DOHH2 (cell line): Measurements from ENCODE around the gene MTFR1L.

ENCODE experiments used
- H3F3A ChIP-seq: fragments of 200-600 bp; sonication (generic), shearing (Covaris generic); 2 replicates; pipeline ENCODE4 v1.6.0; 2016; ENCODE audit warnings: antibody characterized with exemption, mild to moderate bottlenecking; ENCODE audit not compliant: control insufficient read depth, insufficient read depth
- H3K27ac ChIP-seq: fragments of 200-600 bp; sonication (generic); 2 replicates; pipeline ENCODE4 v1.5.1; 2014; ENCODE audit warnings: low read depth, mild to moderate bottlenecking, low read length, moderate library complexity
- H3K27me3 ChIP-seq: fragments of 200-600 bp; sonication (generic); 2 replicates; pipeline ENCODE4 v1.6.1; 2014; ENCODE audit warnings: mild to moderate bottlenecking, low read length, mixed read lengths; ENCODE audit not compliant: control insufficient read depth
- H3K36me3 ChIP-seq: fragments of 200-600 bp; sonication (generic); 2 replicates; pipeline ENCODE4 v1.6.1; 2014; ENCODE audit warnings: mild to moderate bottlenecking, low read length, moderate library complexity, mixed read lengths; ENCODE audit not compliant: control insufficient read depth
- H3K4me1 ChIP-seq: fragments of 200-600 bp; sonication (generic); 2 replicates; pipeline ENCODE4 v1.6.1; 2014; ENCODE audit warnings: mild to moderate bottlenecking, low read length, mixed read lengths; ENCODE audit not compliant: control insufficient read depth
- H3K4me2 ChIP-seq: fragments of 200-600 bp; sonication (generic); 2 replicates; pipeline ENCODE4 v1.6.0; 2014; ENCODE audit warnings: mild to moderate bottlenecking, low read length, moderate library complexity
- H3K4me3 ChIP-seq: fragments of 200-600 bp; sonication (generic); 2 replicates; pipeline ENCODE4 v1.5.1; 2014; ENCODE audit warnings: mild to moderate bottlenecking, low read length, mixed read lengths
- H3K79me2 ChIP-seq: fragments of 200-600 bp; sonication (generic); 2 replicates; pipeline ENCODE4 v1.6.1; 2014; ENCODE audit warnings: mild to moderate bottlenecking, low read length, mixed read lengths; ENCODE audit not compliant: control insufficient read depth
- H3K9me2 ChIP-seq: fragments of 200-600 bp; sonication (generic); replicated peaks from 2 replicates; pipeline ENCODE4 v1.6.1; 2014; ENCODE audit warnings: mild to moderate bottlenecking, low read length, mixed read lengths; ENCODE audit not compliant: control insufficient read depth
- H3K9me3 ChIP-seq: fragments of 200-600 bp; sonication (generic); 2 replicates; pipeline ENCODE4 v1.6.1; 2014; ENCODE audit warnings: antibody characterized with exemption, low read length, mixed read lengths; ENCODE audit not compliant: control insufficient read depth, insufficient read depth
- H4K20me1 ChIP-seq: fragments of 200-600 bp; sonication (generic); 2 replicates; pipeline ENCODE4 v1.6.0; 2014; ENCODE audit warnings: low read depth, mild to moderate bottlenecking, antibody characterized with exemption, low read length, moderate library complexity; ENCODE audit not compliant: control insufficient read depth, insufficient read depth
- CTCF ChIP-seq: fragments of 200-600 bp; sonication (generic); IDR thresholded peaks from one replicate; pipeline ENCODE4 v1.5.1; 2014; ENCODE audit warnings: antibody characterized with exemption, mild to moderate bottlenecking, low read depth, low read length; ENCODE audit not compliant: poor library complexity, severe bottlenecking
- EZH2phosphoT487 ChIP-seq: fragments of 200-600 bp; sonication (generic); IDR thresholded peaks from 2 replicates; pipeline ENCODE4 v1.6.1; 2017; ENCODE audit warnings: borderline replicate concordance, mild to moderate bottlenecking, antibody characterized with exemption, low read length, moderate library complexity, mixed read lengths

Gene MTFR1L

GRCh38 chr1:25874209-25874608, 54.5 kb downstream of the MTFR1L start:
- peak overlapping the region; percentile 73 for H3K4me3 ChIP-seq
- peak overlapping the region; percentile 79 for H3K4me2 ChIP-seq
- no peaks in the 10 kb centered on the region for H3K79me2 ChIP-seq
- TF ChIP-seq EZH2phosphoT487 (no peak), CTCF (no peak)
- peaks cover 25% of the 10 kb centered on the region for H3K27me3 ChIP-seq
- peaks cover 10% of the 10 kb centered on the region for H3F3A ChIP-seq
- no peak overlapping the region for H3K27ac ChIP-seq
- H4K20me1 ChIP-seq: no peaks in the 10 kb centered on the region
- peaks cover 54% of the 10 kb centered on the region for H3K4me1 ChIP-seq
- no peaks in the 10 kb centered on the region for H3K9me2 ChIP-seq
- no peaks in the 10 kb centered on the region for H3K9me3 ChIP-seq
- H3K36me3 ChIP-seq: no peaks in the 10 kb centered on the region

- Histone ChIP-seq H3K79me2 (no peaks in the 10 kb centered on the region), H3F3A (peaks cover 10% of the 10 kb centered on the region), H3K4me1 (peaks cover 54% of the 10 kb centered on the region), H3K4me2 (peak overlapping the region; percentile 79), H4K20me1 (no peaks in the 10 kb centered on the region), H3K27ac (no peak overlapping the region), H3K36me3 (no peaks in the 10 kb centered on the region), H3K27me3 (peaks cover 25% of the 10 kb centered on the region), H3K4me3 (peak overlapping the region; percentile 73), H3K9me3 (no peaks in the 10 kb centered on the region), H3K9me2 (no peaks in the 10 kb centered on the region)
- TF ChIP-seq EZH2phosphoT487 (no peak), CTCF (no peak)
Observed at GRCh38 chr1:25874635-25875153, 54.9 kb downstream of the MTFR1L start.

GRCh38 chr1:25875154-25875855, 55.6 kb downstream of the MTFR1L start, which contains the start of gene PAQR7:
Gene PAQR7 (minus strand): TSS chr1:25875708. CDS start chr1:25863839, 11,869 bp downstream.
- peak; percentile 24 for TF ChIP-seq CTCF
- no peak for TF ChIP-seq EZH2phosphoT487
- Histone ChIP-seq H3K4me1 (peaks cover 53% of the 10 kb centered on the region), H4K20me1 (no peaks in the 10 kb centered on the region), H3F3A (peaks cover 10% of the 10 kb centered on the region), H3K9me3 (no peaks in the 10 kb centered on the region), H3K4me2 (peak within 1 kb of the TSS; percentile 79), H3K4me3 (peak within 1 kb of the TSS; percentile 73), H3K79me2 (no peaks in the 10 kb centered on the region), H3K27ac (no peak within 1 kb of the TSS), H3K27me3 (peaks cover 25% of the 10 kb centered on the region), H3K36me3 (no peaks in the 10 kb centered on the region), H3K9me2 (no peaks in the 10 kb centered on the region)
